ENCODE results near the gene EPHB1.

The EPHB1 gene

DNA sequence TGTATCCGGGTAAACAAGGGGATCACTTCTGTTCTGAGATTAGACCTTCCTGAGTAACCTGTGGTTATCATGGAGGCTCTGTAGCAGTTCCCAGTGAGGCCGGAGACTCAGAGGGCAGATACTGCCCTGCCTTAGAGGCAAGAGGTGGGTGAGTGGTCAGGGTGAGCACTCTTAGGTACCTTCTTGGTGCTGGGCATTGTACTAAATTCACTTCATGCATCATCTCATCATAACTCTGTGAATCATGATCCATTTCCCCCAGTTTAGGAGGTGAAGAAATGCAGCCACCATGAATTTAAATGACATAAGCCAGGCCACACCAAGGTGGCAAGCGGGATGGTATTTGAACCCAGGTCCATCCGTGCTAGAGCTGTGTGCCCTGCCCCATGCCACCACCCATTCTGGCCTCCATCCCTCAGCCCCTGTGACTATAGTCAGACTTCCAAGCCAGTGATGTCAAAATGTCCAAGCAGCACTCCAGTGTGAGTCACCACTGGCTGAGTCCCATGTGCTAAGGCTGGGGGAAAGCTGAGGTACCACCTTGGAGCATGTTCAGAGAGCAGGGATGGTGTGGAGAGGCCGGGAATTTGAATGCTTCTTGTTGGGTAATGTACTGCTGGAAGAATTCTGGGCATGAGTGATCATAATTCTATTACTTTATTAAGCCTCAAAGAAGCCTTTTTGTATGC is 88.8 kb downstream of the EPHB1 start:
- no peak for DNase-seq (ENCODE audit: low spot score)

DNA sequence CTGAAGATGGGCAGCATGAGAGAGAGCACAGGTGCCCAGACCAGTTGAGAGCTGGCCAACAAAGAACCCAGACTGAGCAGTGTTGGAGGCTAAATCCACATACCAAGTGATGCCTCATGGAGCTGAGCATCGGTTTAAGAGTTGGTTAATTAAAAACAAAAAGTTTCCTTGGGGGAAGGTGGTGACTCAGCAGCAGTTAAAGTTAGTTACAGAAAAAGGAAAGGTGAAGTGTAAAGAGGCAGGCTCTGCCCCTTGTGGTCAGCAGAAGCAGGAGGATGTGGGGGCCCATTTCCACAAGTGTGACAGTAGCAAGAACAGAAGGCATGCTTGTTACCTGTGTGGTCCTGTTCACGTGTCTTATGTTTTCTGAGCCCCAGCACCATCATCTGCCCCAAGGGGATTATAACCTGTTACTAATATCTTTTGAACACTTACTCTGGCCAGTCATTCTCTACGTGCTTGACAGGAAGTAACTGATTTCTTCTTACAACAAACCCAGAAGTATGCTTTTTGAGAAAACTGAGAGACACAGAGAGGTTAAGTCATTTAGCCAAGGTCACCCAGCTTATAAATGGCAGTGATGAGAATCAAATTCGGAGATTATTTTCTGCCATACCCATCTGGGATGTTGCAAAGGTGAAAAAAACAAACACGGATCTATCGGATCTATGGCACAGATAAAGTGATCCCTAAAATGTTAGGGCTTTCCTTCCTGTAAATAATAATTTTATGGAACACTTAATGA is 91.0 kb downstream of the EPHB1 start:
- no peak for DNase-seq (ENCODE audit: low spot score)

DNA sequence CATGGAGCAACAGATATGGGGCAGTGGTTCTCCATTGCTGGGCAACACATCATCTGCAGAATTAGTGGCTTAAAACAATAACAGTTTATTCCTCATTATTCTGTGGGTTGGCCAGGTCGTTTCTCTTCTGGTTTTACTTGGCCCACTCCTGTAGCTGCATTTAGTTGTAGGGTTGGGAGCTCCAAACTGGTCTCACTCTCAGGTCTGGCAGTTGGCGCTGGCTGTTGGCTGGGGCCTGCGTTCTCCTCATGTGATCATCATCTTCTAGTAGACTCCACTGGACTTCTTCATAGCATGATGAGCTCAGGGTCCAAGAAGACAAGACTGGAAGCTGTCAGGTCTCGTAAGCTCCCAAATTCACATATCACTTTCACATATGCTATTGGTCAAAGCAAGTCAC is 91.9 kb downstream of the EPHB1 start:
- DNase-seq (ENCODE audit: low spot score) = no peak

DNA sequence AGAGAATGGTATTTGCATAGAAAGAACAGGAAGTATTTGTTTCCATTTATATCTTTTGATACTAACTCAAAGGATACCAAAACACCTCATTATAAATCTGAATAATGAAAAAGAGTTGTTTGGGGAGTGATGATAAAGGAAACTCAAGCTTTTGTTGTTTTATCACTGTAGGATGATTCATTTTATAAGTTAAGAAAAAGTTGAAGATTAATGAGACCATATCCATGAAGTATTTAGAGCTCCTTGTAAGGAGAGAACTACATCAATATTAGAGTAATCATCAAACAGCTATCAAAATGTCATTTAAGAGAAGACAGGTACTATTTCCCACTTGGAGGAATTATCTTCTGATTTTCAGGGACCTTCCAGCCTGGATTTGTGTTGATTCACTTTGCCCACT is 92.5 kb downstream of the EPHB1 start:
- no peak for DNase-seq (ENCODE audit: low spot score)

DNA sequence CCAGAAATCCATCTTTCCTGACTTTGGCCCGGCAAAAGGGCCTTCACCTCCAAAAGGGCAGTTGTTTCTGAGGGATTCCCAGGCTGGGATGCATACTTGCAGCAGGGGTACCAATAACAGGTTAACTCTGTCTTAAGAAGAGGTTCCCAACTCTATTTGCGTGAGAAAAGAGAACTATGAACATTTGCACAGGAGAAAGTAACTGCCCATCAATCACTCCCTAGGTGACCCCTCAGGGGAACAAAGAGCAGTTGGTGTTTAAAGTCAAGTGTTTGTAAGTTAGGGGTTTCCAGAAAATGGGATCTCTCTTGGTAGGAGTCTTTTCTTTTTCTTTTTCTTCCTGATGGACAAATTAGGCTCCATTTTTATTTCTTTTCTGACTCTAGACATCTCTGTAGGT is 97.3 kb downstream of the EPHB1 start:
- no peak for DNase-seq (ENCODE audit: low spot score)

DNA sequence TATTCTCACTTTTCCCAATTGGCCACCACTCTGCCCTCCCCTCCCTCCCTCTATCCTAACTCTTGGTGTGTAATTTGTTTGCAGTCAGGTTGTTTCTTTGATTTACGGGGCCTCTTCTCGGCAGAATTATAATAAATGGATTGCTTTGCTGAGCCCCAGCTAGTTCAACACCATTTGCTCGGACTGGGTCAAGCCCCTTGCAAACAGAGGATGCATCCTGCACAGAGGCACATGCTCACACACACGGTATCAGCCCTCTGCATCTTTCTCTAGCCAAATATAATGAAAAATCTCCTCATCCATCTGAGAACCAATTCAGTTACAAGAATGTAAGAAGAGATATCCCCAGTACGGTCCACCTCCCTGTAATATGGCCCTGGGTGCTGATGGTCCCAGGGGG is 97.7 kb downstream of the EPHB1 start:
- DNase-seq (ENCODE audit: low spot score) = no peak

DNA sequence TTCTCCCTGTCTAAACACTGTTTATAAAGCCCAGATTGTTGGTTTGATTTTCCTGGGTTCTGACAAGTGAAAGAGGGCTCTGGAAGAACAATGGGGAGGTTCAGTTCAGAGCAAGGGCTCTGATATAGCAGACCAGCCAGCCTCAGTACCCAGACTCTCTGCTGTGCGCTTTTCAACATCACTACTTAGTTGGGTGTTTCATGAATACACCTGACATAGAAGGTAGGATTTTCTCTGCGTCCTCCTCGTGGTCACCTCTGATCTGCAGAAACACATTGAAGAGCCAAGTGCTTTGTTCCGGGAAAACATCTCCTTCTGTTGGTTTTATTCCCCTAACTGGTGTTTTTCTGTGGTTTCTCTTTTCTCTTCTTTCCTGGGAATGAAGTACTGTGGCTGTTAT is 99.5 kb downstream of the EPHB1 start:
- DNase-seq (ENCODE audit: low spot score) = no peak

DNA sequence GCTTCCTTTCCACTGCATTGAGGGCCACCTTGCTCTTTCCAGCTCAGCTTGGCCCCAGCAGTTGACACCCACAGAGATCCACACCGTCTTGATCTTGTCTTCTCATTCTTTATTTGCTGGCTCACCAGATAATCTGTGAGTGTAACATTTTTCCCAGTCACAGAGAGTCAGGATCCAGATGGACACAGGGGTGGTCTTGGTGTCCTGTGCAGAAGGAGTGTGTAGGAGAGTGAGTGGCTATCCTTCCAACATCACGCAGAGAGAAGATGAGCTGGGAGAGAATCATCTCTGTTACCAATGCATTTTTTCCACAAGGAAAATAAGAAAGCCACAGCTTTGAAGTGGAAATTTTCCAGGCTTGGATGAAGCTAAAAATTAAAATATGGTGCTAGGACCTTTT is 100.1 kb downstream of the EPHB1 start:
- DNase-seq (ENCODE audit: low spot score) = no peak

DNA sequence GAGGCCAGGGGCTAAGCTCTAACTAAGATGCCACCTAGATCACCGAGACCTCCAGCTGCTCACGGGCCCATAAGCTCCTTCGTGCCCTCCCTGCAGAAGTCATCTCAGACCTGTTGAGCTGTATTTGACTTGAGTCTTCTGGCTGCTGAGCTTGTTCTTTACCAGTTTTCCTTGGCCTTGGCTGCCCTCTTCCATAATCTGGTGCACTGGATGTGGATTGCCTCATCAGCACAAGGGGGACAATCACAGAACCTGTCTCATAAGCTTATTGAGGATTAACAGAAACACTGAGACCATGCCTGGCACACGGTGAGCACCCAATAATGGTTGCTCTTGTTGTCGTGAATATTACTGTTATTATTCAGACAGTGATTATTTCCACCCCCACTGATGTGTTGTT is 101.1 kb downstream of the EPHB1 start:
- DNase-seq (ENCODE audit: low spot score) = no peak

DNA sequence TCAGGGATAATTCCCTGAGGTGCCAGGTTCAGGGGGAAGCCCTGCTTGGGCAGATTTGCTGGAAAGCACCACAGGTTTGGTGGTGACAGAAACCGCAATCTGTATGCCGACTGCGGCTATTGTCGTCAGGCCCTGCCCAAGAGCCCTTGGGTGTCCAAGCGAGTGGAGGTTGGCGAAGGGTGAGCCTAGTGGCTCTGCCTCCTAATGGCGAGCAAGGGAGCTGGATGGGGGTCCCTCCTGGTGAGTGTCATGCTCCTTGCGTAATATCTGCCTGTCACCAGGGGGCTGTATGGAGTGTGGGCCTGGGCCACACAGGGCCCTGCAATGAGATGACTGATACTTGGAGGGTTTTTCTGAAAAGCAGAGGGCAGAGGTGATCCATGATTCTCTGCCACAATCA is 101.6 kb downstream of the EPHB1 start:
- DNase-seq (ENCODE audit: low spot score) = no peak

DNA sequence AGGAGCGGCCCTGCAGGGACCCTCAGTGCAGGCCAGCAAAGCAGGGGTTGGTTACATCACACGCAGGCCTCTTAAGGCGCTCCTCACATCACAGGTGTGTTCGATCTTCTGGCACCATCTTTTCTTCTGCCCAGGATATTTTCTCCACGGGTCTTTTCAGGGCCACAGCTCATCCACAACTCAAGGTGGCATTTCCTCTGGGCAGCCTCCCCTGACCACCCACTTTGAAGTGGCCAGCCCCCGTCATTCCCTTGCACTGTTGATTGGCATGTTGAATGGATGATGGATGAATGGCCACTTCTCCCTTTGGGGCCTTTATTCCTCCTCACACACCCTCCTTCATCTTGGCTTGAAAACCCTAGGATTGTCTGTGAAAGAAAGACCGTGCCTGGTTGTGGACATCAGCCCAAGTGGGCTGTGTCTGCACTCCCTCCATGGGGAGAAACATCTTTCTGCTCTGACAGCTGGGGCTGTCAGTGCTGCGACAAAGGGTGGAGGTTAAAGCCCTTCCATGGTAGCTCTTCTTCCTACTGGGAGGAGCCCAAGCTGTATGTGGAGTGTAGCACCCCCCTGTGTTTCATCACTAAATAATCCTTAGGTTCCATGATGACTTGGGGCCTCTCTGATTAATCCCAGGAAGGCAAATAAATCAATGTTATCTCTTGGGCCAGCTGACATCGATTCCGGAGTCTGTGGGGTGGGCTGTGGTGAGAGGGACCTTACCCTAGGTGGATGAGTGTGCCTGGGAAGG is 102.5 kb downstream of the EPHB1 start:
- no peak for DNase-seq (ENCODE audit: low spot score)

DNA sequence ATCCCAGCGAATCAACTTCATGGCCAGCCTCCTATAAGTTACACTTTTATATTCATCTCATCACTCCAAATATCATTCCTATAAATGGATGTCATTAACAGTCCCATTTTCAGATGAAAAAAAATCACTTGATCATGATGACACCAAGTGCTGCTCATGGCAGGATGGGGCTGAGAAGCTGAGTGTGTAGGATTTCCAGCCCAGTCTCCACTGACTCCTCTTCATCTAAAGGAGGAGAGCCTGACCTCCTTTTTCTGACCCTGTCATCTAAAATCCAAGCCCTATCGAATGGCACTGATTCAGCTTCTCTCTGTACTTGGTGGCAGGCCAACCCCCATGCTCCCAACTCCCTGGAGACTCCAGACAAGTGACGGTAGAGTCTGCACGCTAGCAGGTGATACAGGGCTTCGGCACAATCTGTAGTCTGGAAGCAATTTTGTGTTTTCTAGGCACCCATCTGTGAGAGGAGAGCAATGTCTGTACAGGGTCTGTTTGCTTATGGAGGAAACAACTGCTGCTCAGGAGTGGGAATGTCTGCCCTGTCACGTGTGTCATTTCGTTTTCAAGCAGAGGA is 103.2 kb downstream of the EPHB1 start:
- no peak for DNase-seq (ENCODE audit: low spot score)

DNA sequence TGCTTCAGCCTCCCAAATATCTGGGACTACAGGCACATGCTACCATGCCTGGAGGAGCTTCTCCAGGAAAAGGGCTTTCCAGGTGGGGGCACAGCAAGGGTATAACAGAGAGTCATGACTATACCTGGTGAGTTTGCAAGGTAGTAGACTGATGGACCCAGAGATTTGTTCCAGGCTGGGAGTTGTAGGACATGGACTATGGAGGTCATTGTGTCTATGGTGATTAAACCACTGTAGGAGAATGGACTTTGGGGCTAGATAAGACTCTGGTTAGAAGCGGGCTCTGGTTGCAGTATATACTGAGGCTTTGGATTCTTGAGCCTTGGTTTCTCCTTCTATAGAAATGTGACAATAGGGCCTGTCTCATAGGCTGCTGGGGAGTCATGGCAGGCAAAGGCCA is 104.7 kb downstream of the EPHB1 start:
- no peak for DNase-seq (ENCODE audit: low spot score)

DNA sequence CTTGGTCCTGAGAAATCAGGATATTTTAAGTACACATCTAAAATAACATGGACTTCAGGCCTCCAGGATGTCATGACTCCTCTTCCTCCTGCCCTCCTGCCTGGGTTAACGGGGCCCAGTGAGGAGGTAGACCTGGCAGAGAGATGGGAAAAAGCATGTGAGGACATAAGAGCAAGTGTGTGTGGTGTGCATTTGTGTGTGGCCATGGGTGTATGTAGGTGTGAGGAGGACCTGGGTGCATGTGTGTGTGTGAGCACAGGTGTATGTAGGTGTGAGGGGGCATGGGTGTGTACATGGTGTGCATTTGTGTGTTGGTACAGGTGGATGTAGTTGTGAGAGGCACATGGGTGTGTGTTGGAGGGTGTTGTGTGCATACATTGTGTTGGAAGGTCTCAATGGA is 105.4 kb downstream of the EPHB1 start:
- no peak for DNase-seq (ENCODE audit: low spot score)

DNA sequence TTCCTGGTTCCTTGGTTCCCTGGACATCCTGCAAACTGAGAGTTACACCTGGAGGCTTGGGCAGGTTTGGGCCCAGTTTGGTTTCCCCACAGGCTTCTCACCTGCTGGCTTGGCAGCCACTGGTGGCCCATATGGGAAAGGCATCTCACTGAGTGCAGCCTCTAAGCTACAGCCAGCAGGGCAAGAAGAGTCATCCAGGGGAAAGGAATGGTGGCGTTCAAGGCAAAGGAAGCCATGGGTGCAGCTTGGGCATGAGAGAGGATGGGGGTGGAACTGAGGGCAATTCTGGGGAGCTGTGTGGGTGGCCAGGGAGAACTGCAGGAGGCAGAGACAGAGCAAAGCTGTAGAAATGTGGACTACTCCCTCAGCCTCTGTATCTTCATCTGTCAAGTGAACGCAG is 106.4 kb downstream of the EPHB1 start:
- DNase-seq (ENCODE audit: low spot score) = no peak

DNA sequence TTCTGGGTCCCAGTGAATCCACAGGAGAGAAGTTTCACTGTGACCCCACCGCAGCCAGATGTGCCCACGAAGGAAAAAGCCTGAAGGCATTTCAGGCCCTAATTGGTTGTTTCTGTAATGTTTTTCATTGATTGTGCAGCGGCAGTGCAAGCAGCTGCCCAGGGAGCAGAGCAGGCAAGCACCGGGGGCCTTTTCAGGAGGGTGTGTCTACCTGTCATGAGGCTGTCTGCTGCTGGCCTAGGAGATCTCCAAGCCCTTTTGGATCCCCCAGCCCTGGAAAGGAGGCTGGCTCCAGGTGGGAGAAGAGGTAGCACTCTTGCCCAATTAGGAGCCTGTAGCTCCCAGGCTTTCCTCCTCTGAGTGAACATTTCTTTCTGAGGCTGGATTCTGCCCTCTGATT is 108.8 kb downstream of the EPHB1 start:
- DNase-seq (ENCODE audit: low spot score) = no peak

DNA sequence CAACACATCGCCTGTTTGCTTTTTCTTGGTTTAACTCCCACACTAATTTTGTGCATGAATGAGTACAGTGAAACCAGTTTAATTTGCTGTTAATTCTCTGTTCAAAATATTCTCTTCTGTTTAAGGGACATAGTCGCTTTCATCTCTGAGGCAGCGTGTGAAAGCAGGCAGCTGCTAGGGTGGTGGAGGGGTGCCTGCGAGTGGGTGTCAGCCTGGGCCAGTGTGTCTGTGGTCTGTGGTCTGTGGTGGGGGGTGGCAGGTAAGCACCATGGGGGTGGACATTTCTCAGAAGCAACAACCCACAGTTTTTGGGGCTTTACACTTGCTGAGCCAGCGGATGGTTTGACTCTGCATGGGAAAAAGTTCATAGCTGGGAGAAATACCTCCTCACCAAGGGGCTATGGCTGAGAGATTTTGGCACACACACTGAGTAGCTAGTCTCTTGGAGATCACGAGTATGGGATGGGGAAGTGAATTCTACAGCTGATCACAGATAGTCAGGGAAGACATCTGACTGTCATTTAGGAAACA is 109.2 kb downstream of the EPHB1 start:
- DNase-seq (ENCODE audit: low spot score) = no peak

DNA sequence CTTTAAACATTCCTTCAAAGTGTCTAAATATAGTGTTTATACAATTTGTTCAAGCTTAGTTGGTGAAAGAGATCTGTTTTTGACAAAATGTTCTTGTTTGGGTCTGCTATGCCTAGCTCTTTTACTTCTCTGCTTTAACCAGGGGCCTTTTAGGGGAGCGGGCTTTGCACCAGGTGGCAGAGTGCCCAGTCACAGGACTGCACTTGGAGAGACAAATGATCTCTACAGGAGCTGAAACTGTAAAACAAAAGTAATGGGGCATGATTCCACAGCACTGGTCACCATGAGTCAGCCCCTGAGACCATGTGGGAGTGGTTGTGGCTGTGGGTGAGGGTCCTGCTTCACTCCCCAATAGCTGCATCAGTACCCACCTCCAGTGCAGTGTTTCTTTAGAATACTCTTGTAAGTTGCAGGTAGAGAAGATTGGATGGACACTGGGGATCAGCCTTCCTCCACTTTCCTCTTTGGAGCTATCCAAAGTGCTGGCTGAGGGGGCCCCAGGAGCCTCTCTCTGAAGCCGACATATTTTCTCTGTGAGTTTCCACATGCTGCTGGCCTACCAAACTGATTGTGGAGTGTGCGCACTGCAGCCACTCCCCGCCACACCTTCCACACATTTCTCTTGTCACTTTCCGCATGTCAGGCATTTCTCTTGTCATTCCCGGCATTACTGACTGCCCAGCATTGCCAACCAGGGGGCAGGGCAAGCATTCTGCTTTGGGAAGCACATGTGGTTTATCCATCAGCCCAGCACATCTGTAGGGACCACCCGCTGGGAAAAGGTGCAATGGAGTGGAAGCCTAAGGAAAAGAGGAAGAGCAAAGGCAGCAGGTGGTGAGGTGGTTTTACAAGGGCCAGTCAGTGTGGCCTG is 110.0 kb downstream of the EPHB1 start:
- DNase-seq (ENCODE audit: low spot score) = no peak

DNA sequence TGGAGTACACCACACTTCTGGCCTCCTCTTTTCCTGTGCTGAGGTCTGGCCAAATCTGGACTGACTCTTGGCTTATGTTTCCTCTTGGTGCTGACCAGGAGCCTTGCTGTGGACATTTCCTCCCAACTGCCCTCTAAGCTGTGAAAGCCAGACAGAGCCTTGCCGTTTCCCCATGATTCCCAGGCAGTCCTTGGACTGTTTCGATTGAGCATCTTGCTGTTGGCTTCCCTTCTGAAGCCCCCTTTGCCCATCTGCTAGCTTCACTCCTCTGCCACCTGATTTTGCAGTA is 110.5 kb downstream of the EPHB1 start:
- no peak for DNase-seq (ENCODE audit: low spot score)

DNA sequence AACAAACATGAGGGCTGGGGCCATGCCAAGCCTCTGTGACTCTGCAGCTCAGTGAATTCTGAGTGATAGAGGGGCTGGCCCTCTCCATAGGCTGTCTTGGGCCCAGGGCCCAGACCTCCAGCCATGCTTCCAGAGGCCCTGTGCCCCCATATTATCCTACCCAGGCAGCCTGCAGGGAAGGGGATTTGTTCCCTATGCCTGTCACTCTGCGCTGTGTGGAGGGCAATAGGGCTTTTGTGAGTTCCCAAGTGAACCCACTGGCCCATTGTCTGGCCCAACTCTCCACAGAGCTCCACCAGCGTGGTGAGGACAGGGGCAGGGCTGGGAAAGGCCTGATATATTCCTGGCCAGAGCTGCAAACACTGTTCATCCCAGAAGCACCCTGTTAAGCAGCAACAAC is 113.2 kb downstream of the EPHB1 start:
- DNase-seq (ENCODE audit: low spot score) = no peak

DNA sequence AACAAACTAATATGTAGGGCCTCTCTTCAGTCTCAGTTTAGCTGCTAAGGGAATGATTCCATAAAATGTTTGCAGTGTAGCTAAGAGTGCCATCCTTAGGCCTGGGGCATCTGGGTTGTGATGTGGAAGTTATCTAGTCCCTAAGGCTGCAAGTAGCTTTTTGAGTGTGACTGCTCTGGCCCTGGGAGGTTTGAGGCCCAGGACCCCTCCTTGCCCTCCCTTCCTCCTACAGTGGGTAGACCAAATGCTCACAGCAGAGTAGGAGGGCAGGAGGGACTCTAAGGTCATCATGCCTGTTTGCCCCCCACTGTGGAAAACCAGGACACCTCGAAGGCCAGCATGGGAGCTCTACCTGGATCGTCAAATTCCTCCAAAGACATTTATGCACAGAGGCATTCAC is 115.0 kb downstream of the EPHB1 start:
- no peak for DNase-seq (ENCODE audit: low spot score)

Measured in D341Med (cell line).